BLaER1 treated with 17β-estradiol and CSF1 and Interleukin-3, amounts not matched to agents 10 nM and 100 nM (cell line): ENCODE measurements around the gene GALNS.

Experiments
- H3K27ac ChIP-seq, 11 experiments: shearing (Covaris generic); formaldehyde crosslinking; 2 replicates each; pipeline ENCODE4 v1.8.1; 2022
- H3K27me3 ChIP-seq, 11 experiments: shearing (Covaris generic); formaldehyde crosslinking; 2 replicates each; pipeline ENCODE4 v1.8.1; 2022
- H3K36me3 ChIP-seq, 11 experiments: shearing (Covaris generic); formaldehyde crosslinking; 2 replicates each; pipeline ENCODE4 v1.8.1; 2022
- H3K4me1 ChIP-seq, 10 experiments: shearing (Covaris generic); formaldehyde crosslinking; 2 replicates each; pipeline ENCODE4 v1.8.1; 2022
- H3K4me2 ChIP-seq, 11 experiments: shearing (Covaris generic); formaldehyde crosslinking; 2 replicates each; pipeline ENCODE4 v1.8.1; 2022
- H3K4me3 ChIP-seq, 10 experiments: shearing (Covaris generic); formaldehyde crosslinking; 2 replicates each; pipeline ENCODE4 v1.8.1; 2022
- H3K9ac ChIP-seq, 11 experiments: shearing (Covaris generic); formaldehyde crosslinking; 2 replicates each; pipeline ENCODE4 v1.8.1; 2022
- H3K9me3 ChIP-seq, 11 experiments: shearing (Covaris generic); formaldehyde crosslinking; replicated peaks in 1 of 11; 2 replicates each; pipeline ENCODE4 v1.8.1; 2022
- H4K20me1 ChIP-seq, 11 experiments: shearing (Covaris generic); formaldehyde crosslinking; 2 replicates each; pipeline ENCODE4 v1.8.1; 2022
- Cebpa-rat ChIP-seq, 11 experiments: shearing (Covaris generic); IDR thresholded peaks; 2 replicates each; pipeline ENCODE4 v1.8.1; 2022

Gene GALNS, protein sequence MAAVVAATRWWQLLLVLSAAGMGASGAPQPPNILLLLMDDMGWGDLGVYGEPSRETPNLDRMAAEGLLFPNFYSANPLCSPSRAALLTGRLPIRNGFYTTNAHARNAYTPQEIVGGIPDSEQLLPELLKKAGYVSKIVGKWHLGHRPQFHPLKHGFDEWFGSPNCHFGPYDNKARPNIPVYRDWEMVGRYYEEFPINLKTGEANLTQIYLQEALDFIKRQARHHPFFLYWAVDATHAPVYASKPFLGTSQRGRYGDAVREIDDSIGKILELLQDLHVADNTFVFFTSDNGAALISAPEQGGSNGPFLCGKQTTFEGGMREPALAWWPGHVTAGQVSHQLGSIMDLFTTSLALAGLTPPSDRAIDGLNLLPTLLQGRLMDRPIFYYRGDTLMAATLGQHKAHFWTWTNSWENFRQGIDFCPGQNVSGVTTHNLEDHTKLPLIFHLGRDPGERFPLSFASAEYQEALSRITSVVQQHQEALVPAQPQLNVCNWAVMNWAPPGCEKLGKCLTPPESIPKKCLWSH

DNA sequence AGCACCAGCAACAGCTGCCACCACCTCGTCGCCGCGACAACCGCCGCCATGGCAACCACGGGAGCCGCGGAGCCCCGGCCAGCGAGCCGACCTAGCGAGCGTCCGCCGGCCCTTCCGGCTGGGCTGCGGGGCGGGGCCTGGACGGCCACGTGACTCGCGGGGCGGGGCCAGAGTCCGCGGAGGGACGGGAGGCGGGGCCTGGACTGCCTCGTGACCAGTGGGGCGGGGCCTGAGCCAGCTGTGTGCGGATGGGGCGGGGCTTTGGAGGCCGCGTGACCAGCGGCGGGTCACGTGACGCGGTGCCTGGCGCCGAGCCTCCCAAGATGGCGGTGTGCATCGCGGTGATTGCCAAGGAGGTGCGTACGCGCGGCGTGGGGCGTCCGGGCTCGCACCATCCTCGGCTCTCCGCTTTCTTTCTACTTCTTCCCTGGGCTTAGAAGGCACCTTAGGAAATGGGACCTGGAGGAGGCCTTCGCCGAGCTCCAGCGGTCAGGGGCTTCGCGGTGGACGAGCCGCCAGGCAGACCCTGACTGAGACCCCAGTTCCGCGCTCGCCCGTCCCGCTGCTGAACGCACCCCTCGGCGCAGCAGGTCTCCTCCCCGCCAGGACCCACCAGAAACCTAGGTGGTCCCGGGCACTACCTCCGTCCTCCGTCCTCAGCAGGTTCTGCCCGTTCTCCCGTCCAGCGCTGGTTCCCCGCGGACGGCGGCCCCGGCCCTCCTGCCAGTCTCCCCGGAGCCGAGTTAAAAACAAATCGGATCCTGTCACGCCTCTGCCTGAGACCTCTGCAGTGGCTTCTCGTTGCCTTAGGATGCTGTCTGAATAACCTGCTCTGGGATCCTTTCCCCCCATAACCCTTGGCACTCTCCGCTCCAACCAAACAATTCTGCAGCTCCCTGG is at the start of gene GALNS, which contains the start of gene TRAPPC2L:
GALNS (minus strand) TSS at position 120 of the 900 bp plus-strand sequence; CDS start at position 50, 70 bp downstream.
TRAPPC2L (plus strand) TSS at position 300 of the 900 bp plus-strand sequence; CDS start at position 324, 24 bp downstream.
- no peaks in the 10 kb centered on the region for H3K9me3 ChIP-seq
- no peaks in the 10 kb centered on the region for H3K27me3 ChIP-seq
- no peak for TF ChIP-seq Cebpa-rat (IDR thresholded peaks at IDR 0.05)
- H3K9ac ChIP-seq, result peak within 1 kb of the TSS; percentile 84 to 99 (median 92)
- peak within 1 kb of the TSS; percentile 82 to 100 (median 92) for H3K4me3 ChIP-seq
- H3K4me2 ChIP-seq, result peak within 1 kb of the TSS; percentile 91 to 100 (median 98)
- H3K4me1 ChIP-seq, result peaks cover 63 to 82% (median 75%) of the 10 kb centered on the region in 10 experiments
- H3K27ac ChIP-seq, result peak within 1 kb of the TSS; percentile 53 to 98 (median 91); a peak in 21 of 22 replicates
- H4K20me1 ChIP-seq, result peaks cover 31 to 84% (median 42%) of the 10 kb centered on the region in 11 experiments; a peak in 21 of 22 replicates
- peaks cover 14 to 60% (median 30%) of the 10 kb centered on the region in 11 experiments for H3K36me3 ChIP-seq

DNA sequence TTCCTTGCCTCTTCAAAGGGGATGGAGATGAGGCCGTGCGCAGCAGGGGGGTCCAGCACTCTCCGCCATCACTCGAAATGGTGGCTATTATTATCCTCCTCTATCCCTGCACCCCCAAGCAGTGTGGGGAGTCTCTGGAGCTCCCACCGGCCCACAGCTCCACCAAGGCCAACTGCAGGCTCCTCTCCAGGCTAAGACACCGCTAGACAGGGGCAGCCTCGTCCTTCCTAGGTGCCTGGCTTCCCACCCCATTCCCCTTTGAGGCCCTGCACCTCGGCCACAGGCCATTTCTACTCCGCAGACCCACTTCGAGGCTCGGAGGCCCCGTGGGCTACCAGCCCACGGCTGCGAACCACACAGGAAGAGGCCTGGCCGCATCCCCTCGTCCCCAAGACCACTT is 49.3 kb upstream of the GALNS start:
- Histone ChIP-seq H4K20me1 (peaks cover 90 to 98% (median 96%) of the 10 kb centered on the region in 11 experiments), H3K4me2 (peak overlapping the region in 9 of 11 experiments; percentile 9 to 61 (median 51); a peak in 15 of 22 replicates), H3K4me1 (peaks cover 17 to 96% (median 82%) of the 10 kb centered on the region in 10 experiments), H3K27ac (0 out of 22 replicates have a peak overlapping the region, but pooled peaks of 1 of the 11 experiments have one; percentile 7), H3K9me3 (no peaks in the 10 kb centered on the region), H3K4me3 (no peak overlapping the region), H3K27me3 (peaks cover 0 to 4% (median 1%) of the 10 kb centered on the region in 11 experiments; a peak in 6 of 22 replicates), H3K9ac (0 out of 22 replicates have a peak overlapping the region, but pooled peaks of 1 of the 11 experiments have one; percentile 16), H3K36me3 (peaks cover 0 to 13% (median 6%) of the 10 kb centered on the region in 11 experiments; a peak in 12 of 22 replicates)
- TF ChIP-seq Cebpa-rat (IDR thresholded peaks at IDR 0.05), result no peak

DNA sequence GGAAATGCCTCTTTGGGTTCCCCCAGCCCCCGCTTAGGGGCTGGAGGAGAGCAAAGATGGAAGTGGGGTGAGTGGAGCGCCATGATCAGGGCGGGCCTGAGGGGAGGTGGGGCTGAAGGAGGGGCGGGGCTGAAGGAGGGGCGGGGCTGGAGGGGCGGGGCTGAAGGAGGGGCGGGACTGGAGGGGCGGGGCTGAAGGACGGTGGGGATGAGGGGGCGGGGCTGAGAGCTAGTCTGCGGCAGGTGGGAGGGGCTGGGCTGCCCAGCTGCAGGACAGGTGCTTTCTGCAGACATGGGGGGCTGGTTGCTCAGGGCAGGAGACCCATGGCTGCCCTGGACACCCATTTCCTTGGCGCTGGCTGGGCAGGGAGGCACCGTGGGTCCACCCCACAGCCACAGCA is 48.8 kb upstream of the GALNS start:
- H3K4me1 ChIP-seq, result peaks cover 21 to 96% (median 84%) of the 10 kb centered on the region in 10 experiments
- H3K9ac ChIP-seq, result no peak overlapping the region
- H3K36me3 ChIP-seq, result peaks cover 0 to 18% (median 9%) of the 10 kb centered on the region in 11 experiments; a peak in 12 of 22 replicates
- H3K4me3 ChIP-seq, result no peak overlapping the region
- no peaks in the 10 kb centered on the region for H3K9me3 ChIP-seq
- no peak overlapping the region for H3K27ac ChIP-seq
- H3K4me2 ChIP-seq, result peak overlapping the region in 8 of 11 experiments; percentile 40 to 65 (median 57); a peak in 17 of 22 replicates
- H3K27me3 ChIP-seq, result peaks cover 0 to 9% (median 6%) of the 10 kb centered on the region in 11 experiments; a peak in 11 of 22 replicates
- no peak for TF ChIP-seq Cebpa-rat (IDR thresholded peaks at IDR 0.05)
- peaks cover 90 to 98% (median 96%) of the 10 kb centered on the region in 11 experiments for H4K20me1 ChIP-seq

DNA sequence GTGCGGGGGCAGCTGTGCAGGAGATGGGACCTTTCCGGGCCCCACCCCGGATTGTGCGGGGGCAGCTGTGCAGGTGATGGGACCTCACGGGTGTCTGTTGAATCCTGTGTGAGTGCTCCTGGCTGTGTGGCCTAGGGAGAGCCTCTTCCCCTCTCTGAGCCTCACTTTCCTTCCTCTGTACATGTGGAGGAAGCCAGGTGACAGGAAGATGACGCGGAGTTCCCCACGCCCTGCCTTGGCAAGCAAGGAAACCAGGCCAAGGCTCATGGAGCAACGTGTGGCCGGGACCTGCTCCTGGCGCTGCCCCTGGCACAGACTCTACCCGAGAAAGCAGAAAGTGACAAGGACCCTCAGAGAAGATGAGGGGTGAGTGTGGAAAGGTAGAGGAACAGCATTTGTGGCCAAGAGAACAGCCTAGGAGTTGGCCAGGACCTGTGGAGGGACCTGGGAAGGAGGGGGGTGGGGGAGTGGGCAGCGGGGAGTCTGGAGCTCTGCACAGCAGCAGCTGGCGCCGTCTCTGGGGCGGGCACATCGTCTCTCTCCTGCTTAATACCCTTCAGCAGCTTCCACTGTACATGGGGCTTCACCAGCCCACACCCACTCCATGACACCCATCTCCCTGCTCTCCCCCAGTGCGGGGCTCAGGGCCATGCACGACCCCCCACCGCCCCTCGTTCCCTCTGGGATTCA is 48.1 kb upstream of the GALNS start:
- peaks cover 90 to 98% (median 96%) of the 10 kb centered on the region in 11 experiments for H4K20me1 ChIP-seq
- H3K9ac ChIP-seq, result no peak overlapping the region
- peaks cover 0 to 16% (median 13%) of the 10 kb centered on the region in 11 experiments; a peak in 14 of 22 replicates for H3K27me3 ChIP-seq
- peaks cover 0 to 21% (median 14%) of the 10 kb centered on the region in 11 experiments; a peak in 12 of 22 replicates for H3K36me3 ChIP-seq
- H3K4me3 ChIP-seq, result no peak overlapping the region
- H3K9me3 ChIP-seq, result no peaks in the 10 kb centered on the region
- H3K4me1 ChIP-seq, result peaks cover 22 to 97% (median 88%) of the 10 kb centered on the region in 10 experiments
- no peak for TF ChIP-seq Cebpa-rat (IDR thresholded peaks at IDR 0.05)
- no peak overlapping the region; a peak in 1 of 22 replicates for H3K27ac ChIP-seq
- peak overlapping the region in 9 of 11 experiments; percentile 26 to 65 (median 50); a peak in 12 of 22 replicates for H3K4me2 ChIP-seq

DNA sequence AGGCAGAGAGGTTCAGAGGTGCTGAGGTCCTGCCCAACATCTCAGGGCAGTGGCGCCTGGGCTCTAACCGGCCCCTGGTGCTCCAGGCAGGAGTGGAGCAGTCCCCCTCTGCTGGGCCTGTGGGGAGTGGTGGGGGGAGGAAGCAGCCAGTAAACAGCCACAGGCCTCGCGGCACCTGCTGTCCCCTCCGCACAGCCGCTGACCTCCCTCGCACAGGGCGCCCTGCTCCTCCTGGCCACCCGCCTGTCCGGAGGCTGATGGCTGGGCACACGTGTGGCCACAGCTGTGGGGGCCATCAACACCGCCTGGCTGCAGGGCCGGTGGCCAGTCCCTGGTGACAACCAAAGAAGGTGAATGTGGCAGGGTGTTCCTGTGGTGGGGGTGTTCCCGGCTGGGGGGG is 46.5 kb upstream of the GALNS start:
- H3K9ac ChIP-seq, result no peak overlapping the region; a peak in 1 of 22 replicates
- H3K4me1 ChIP-seq, result peaks cover 37 to 97% (median 92%) of the 10 kb centered on the region in 10 experiments
- TF ChIP-seq Cebpa-rat (IDR thresholded peaks at IDR 0.05), result no peak
- H3K36me3 ChIP-seq, result peaks cover 0 to 22% (median 14%) of the 10 kb centered on the region in 11 experiments; a peak in 12 of 22 replicates
- peak overlapping the region in 5 of 11 experiments; percentile 90 to 97 (median 95); a peak in 8 of 22 replicates for H3K4me2 ChIP-seq
- H3K27me3 ChIP-seq, result peaks cover 0 to 31% (median 21%) of the 10 kb centered on the region in 11 experiments; a peak in 14 of 22 replicates
- no peaks in the 10 kb centered on the region for H3K9me3 ChIP-seq
- no peak overlapping the region for H3K27ac ChIP-seq
- peaks cover 81 to 98% (median 93%) of the 10 kb centered on the region in 11 experiments for H4K20me1 ChIP-seq
- no peak overlapping the region for H3K4me3 ChIP-seq

DNA sequence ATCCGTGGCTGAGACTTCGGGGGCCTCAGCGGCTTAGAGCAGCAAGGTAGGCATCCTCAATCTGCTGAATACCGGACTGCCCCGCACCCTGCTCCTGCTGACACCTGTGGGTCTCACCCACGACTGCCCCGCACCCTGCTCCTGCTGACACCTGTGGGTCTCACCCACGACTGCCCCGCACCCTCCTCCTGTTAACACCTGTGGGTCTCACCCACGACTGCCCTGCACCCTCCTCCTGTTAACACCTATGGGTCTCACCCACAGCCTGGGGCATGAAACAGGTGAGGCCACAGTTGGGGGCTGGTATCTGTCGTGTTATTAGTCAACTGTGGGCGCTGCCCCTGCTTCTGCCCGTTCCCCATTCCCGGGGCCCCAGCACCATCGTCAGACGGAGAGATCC is 46.0 kb upstream of the GALNS start:
- H3K36me3 ChIP-seq, result peaks cover 0 to 22% (median 16%) of the 10 kb centered on the region in 11 experiments; a peak in 12 of 22 replicates
- no peak overlapping the region for H3K27ac ChIP-seq
- H3K9me3 ChIP-seq, result no peaks in the 10 kb centered on the region
- peaks cover 0 to 36% (median 21%) of the 10 kb centered on the region in 11 experiments; a peak in 14 of 22 replicates for H3K27me3 ChIP-seq
- no peak overlapping the region; a peak in 1 of 22 replicates for H3K9ac ChIP-seq
- peak overlapping the region in 9 of 11 experiments; percentile 10 to 97 (median 94); a peak in 15 of 22 replicates for H3K4me2 ChIP-seq
- peaks cover 76 to 98% (median 91%) of the 10 kb centered on the region in 11 experiments for H4K20me1 ChIP-seq
- peaks cover 42 to 97% (median 92%) of the 10 kb centered on the region in 10 experiments for H3K4me1 ChIP-seq
- no peak for TF ChIP-seq Cebpa-rat (IDR thresholded peaks at IDR 0.05)
- no peak overlapping the region for H3K4me3 ChIP-seq

DNA sequence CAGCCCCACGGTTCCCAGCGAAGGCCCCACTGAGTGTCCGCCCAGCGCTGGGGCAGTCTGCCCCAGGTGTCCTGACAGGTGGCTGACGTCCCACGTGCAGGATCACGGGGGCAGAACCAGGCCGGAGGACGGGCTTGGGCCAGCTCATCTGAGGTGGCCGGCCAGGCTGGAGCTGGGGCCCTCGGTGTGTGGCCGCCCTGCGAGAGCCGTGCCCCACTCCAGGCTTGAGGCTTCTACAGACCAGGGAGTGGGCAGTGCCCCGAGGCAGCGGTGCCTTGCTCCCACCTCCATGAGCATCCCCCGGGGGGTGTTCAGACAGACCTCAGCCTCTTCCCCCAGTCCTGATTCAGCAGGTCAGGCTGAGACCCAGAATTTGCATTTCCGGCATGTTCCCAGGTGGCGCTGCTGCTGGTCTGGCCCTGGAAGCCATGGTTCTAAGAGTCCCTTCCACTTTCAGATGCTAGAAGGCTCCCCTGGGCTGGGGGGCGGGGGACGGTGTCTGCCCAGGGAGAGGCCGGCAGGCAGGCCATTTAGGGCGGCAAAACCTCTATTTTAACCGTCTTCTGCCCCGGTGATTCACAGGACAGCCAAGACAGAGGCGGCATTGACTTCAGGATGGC is 45.1 kb upstream of the GALNS start:
- Histone ChIP-seq H3K4me3 (no peak overlapping the region), H3K27me3 (peaks cover 0 to 45% (median 21%) of the 10 kb centered on the region in 11 experiments; a peak in 14 of 22 replicates), H4K20me1 (peaks cover 72 to 98% (median 91%) of the 10 kb centered on the region in 11 experiments), H3K9me3 (no peaks in the 10 kb centered on the region), H3K4me1 (peaks cover 39 to 97% (median 92%) of the 10 kb centered on the region in 10 experiments), H3K27ac (no peak overlapping the region), H3K4me2 (peak overlapping the region in 9 of 11 experiments; percentile 54 to 97 (median 94); a peak in 18 of 22 replicates), H3K9ac (peak overlapping the region in 3 of 11 experiments; percentile 14 to 26 (median 14); a peak in 2 of 22 replicates), H3K36me3 (peaks cover 0 to 25% (median 16%) of the 10 kb centered on the region in 11 experiments; a peak in 12 of 22 replicates)
- TF ChIP-seq Cebpa-rat (IDR thresholded peaks at IDR 0.05), result no peak
